Kidney epithelial cell (primary cell): ENCODE results near the gene KCNQ1. TPM values are rescaled to one million over a fixed set of nuclear protein-coding genes. Genes with fewer than 3 reads are reported as not detected.

ENCODE experiments used
- DNase-seq: peaks from one replicate; pipeline ENCODE4 v3.0.0-alpha.2; 2010; ENCODE audit warnings: low read depth
- H3K27me3 ChIP-seq: 2 replicates; pipeline ENCODE4 v1.6.0; 2011; ENCODE audit warnings: low read length; ENCODE audit not compliant: control insufficient read depth, insufficient read depth
- H3K36me3 ChIP-seq: 2 replicates; pipeline ENCODE4 v1.5.1; 2011; ENCODE audit warnings: low read length; ENCODE audit not compliant: control insufficient read depth, insufficient read depth
- H3K4me3 ChIP-seq: 2 replicates; pipeline ENCODE4 v1.5.1; 2011; ENCODE audit warnings: low read depth, mild to moderate bottlenecking, control low read depth, low read length
- CTCF ChIP-seq: IDR thresholded peaks from 2 replicates; pipeline ENCODE4 v1.5.1; 2011; ENCODE audit warnings: mild to moderate bottlenecking, moderate library complexity, low read length, control low read depth, inconsistent platforms; ENCODE audit not compliant: insufficient read depth, poor library complexity, severe bottlenecking
- total RNA-seq: library from RNA; depleted of rRNA; stranded (reverse); fragments of >200 nt; gene quantifications from 2 replicates; pipeline ENCODE4 v1.2.3, GENCODE V29; 2015

KCNQ1 gene
- total RNA-seq, 1 donor from 2014 or later = 2.3 TPM

GRCh38 chr11:2703363-2704141 is 258.7 kb downstream of the KCNQ1 start:
- no peak for DNase-seq
- TF ChIP-seq CTCF = no peak
- no peak overlapping the region for H3K4me3 ChIP-seq
- H3K36me3 ChIP-seq = no peaks in the 10 kb centered on the region
- peaks cover 4% of the 10 kb centered on the region for H3K27me3 ChIP-seq

GRCh38 chr11:2704356-2704755 is 259.5 kb downstream of the KCNQ1 start:
- peaks cover 6% of the 10 kb centered on the region for H3K27me3 ChIP-seq
- TF ChIP-seq CTCF = no peak
- no peak for DNase-seq
- H3K36me3 ChIP-seq = no peaks in the 10 kb centered on the region
- no peak overlapping the region for H3K4me3 ChIP-seq

GRCh38 chr11:2704896-2705606 is 260.2 kb downstream of the KCNQ1 start:
- no peak for DNase-seq
- TF ChIP-seq CTCF = no peak
- no peak overlapping the region for H3K4me3 ChIP-seq
- H3K27me3 ChIP-seq = peaks cover 6% of the 10 kb centered on the region
- H3K36me3 ChIP-seq = no peaks in the 10 kb centered on the region

GRCh38 chr11:2706321-2706720 is 261.5 kb downstream of the KCNQ1 start:
- H3K27me3 ChIP-seq = peaks cover 6% of the 10 kb centered on the region
- TF ChIP-seq CTCF = no peak
- H3K4me3 ChIP-seq = no peak overlapping the region
- no peaks in the 10 kb centered on the region for H3K36me3 ChIP-seq
- DNase-seq = no peak

- Histone ChIP-seq H3K27me3 (peaks cover 6% of the 10 kb centered on the region), H3K4me3 (no peak overlapping the region), H3K36me3 (no peaks in the 10 kb centered on the region)
- no peak for TF ChIP-seq CTCF
- DNase-seq = no peak
Observed at GRCh38 chr11:2707736-2708135, 262.9 kb downstream of the KCNQ1 start.
